Stromal cell of bone marrow (primary cell): Measurements from ENCODE around the gene DRAM1.
A peak's percentile ranks its signal among the peaks of the same experiment; 100 is the strongest.
"Not testable (repeated sequence)": the region's sequence is repeated elsewhere in the genome, so short reads cannot be mapped to it uniquely, and the experiment has no call there.

ENCODE experiments used
- DNase-seq: peaks from one replicate; pipeline ENCODE4 v3.0.0-alpha.2; 2012; ENCODE audit warnings: low read depth

Gene DRAM1

GRCh38 chr12:101859664-101860607, 17.4 kb upstream of the DRAM1 start:
- peak; percentile 46 for DNase-seq

- not testable (repeated sequence) for DNase-seq
Measured at GRCh38 chr12:101861688-101862087, 15.7 kb upstream of the DRAM1 start.

- DNase-seq = no peak
Measured at GRCh38 chr12:101862245-101862644, 15.1 kb upstream of the DRAM1 start.

GRCh38 chr12:101863981-101864380, 13.4 kb upstream of the DRAM1 start:
- DNase-seq = no peak

- no peak for DNase-seq
Measured at GRCh38 chr12:101866615-101867373, 10.6 kb upstream of the DRAM1 start.

- not testable (repeated sequence) for DNase-seq
Measured at GRCh38 chr12:101867619-101868018, 9.8 kb upstream of the DRAM1 start.

GRCh38 chr12:101870925-101871324, 6.5 kb upstream of the DRAM1 start:
- DNase-seq = no peak

GRCh38 chr12:101875162-101875561, 2.2 kb upstream of the DRAM1 start:
- DNase-seq = no peak

GRCh38 chr12:101876322-101876860, 989 bp upstream of the DRAM1 start:
- no peak for DNase-seq

- no peak for DNase-seq
Measured at GRCh38 chr12:101877806-101878242, 444 bp downstream of the DRAM1 start.

- DNase-seq = no peak
Measured at GRCh38 chr12:101878243-101878821, 952 bp downstream of the DRAM1 start.

GRCh38 chr12:101880769-101881168, 3.4 kb downstream of the DRAM1 start:
- DNase-seq = no peak

- DNase-seq = no peak
Measured at GRCh38 chr12:101881228-101881627, 3.8 kb downstream of the DRAM1 start.

GRCh38 chr12:101884174-101884573, 6.8 kb downstream of the DRAM1 start:
- DNase-seq = no peak

GRCh38 chr12:101884781-101885340, 7.5 kb downstream of the DRAM1 start:
- DNase-seq = not testable (repeated sequence)

- DNase-seq = no peak
Measured at GRCh38 chr12:101885912-101886561, 8.7 kb downstream of the DRAM1 start.

GRCh38 chr12:101889211-101889752, 11.9 kb downstream of the DRAM1 start:
- no peak for DNase-seq

GRCh38 chr12:101891462-101891971, 14.1 kb downstream of the DRAM1 start:
- peak; percentile 62 for DNase-seq

- no peak for DNase-seq
Measured at GRCh38 chr12:101892794-101893193, 15.4 kb downstream of the DRAM1 start.

- DNase-seq = no peak
Measured at GRCh38 chr12:101901777-101902176, 24.4 kb downstream of the DRAM1 start.

GRCh38 chr12:101902641-101903040, 25.3 kb downstream of the DRAM1 start:
- DNase-seq = no peak
